HAP-1 (cell line): ENCODE data around the gene VARS1.
"Not testable (repeated sequence)": the region's sequence is repeated elsewhere in the genome, so short reads cannot be mapped to it uniquely, and the experiment has no call there.

Experiments
- DNase-seq, 2 experiments: peaks; one replicate each; pipeline ENCODE4 v3.0.0-alpha.2; 2016 to 2020; ENCODE audit warnings: low spot score in 2 of 2
- H3K27me3 ChIP-seq: fragments of 250-450 bp; sonication (Bioruptor Pico); 2 replicates; pipeline ENCODE4 v1.5.1; 2020; ENCODE audit warnings: low read depth, mild to moderate bottlenecking, moderate library complexity
- H3K36me3 ChIP-seq: fragments of 250-450 bp; sonication (Bioruptor Pico); replicated peaks from 2 replicates; pipeline ENCODE4 v1.5.1; 2020; ENCODE audit warnings: mild to moderate bottlenecking
- H3K4me1 ChIP-seq: fragments of 250-450 bp; sonication (Bioruptor Pico); 2 replicates; pipeline ENCODE4 v1.5.1; 2020; ENCODE audit warnings: mild to moderate bottlenecking
- H3K4me3 ChIP-seq: fragments of 250-450 bp; sonication (Bioruptor Pico); 2 replicates; pipeline ENCODE4 v1.5.1; 2020; ENCODE audit warnings: mild to moderate bottlenecking, moderate library complexity
- H3K9me3 ChIP-seq: fragments of 250-450 bp; sonication (Bioruptor Pico); 2 replicates; pipeline ENCODE4 v1.5.1; 2020; ENCODE audit warnings: mild to moderate bottlenecking, moderate library complexity
- in situ Hi-C: fragments of 300-500 bp; cut with MboI; formaldehyde crosslinking; loops from 3 replicates; pipeline ENCODE4 v1.14.3; 2020; ENCODE audit warnings: low sequenced_read_pairs, inconsistent platforms, mixed read lengths

Gene VARS1

DNA sequence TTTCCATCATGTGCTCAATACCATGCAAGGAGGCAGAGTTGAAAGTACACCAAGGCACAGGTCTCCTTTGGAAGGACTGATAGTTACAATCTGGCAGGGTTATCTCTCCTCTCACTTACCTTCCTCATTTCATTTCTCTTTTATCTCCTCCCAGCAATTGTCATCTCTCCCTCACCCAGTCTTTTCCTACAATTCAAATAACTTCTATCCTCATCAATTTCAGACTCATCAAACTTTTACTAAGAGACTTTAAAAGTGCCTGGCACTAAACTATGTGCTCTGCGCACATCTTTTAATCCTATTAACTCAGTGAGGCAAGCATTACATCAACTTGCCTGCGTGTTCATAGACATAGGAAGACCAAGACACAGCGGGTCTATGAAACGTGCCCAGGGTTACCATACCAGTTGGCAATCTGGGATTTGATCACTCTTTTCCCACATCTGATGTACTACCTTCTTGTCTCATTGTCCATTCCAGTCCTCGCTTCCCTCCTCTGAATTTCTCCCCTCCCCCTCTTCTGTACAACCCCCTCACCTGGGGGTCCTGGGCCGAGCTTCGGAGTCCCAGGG, 1.2 kb downstream of the VARS1 start:
- Histone ChIP-seq H3K9me3 (no peaks in the 10 kb centered on the region), H3K27me3 (no peaks in the 10 kb centered on the region), H3K4me1 (peaks cover 8% of the 10 kb centered on the region), H3K36me3 (peaks cover 47% of the 10 kb centered on the region), H3K4me3 (peak overlapping the region; percentile 96)
- in situ Hi-C loops = no loop called here
- peak in 1 of 2 experiments; percentile 50 for DNase-seq

- H3K4me1 ChIP-seq, H3K9me3 ChIP-seq, H3K27me3 ChIP-seq, DNase-seq, in situ Hi-C loops: not testable (repeated sequence)
- H3K36me3 ChIP-seq = peaks cover 52% of the 10 kb centered on the region
- peak overlapping the region; percentile 96 for H3K4me3 ChIP-seq
These were observed 1.7 kb downstream of the VARS1 start for GRCh38 chr6:31793927-31794245.

GRCh38 chr6:31792761-31793171, 2.8 kb downstream of the VARS1 start:
- in situ Hi-C loops = no loop called here
- Histone ChIP-seq H3K27me3 (no peaks in the 10 kb centered on the region), H3K4me1 (peaks cover 8% of the 10 kb centered on the region), H3K4me3 (no peak overlapping the region), H3K9me3 (no peaks in the 10 kb centered on the region), H3K36me3 (peaks cover 51% of the 10 kb centered on the region)
- no peak for DNase-seq

- peaks cover 8% of the 10 kb centered on the region for H3K4me1 ChIP-seq
- H3K27me3 ChIP-seq = no peaks in the 10 kb centered on the region
- peaks cover 57% of the 10 kb centered on the region for H3K36me3 ChIP-seq
- no peak for DNase-seq
- in situ Hi-C loops = no loop called here
- H3K4me3 ChIP-seq = no peak overlapping the region
- no peaks in the 10 kb centered on the region for H3K9me3 ChIP-seq
These were observed 3.5 kb downstream of the VARS1 start for GRCh38 chr6:31792090-31792374.

DNA sequence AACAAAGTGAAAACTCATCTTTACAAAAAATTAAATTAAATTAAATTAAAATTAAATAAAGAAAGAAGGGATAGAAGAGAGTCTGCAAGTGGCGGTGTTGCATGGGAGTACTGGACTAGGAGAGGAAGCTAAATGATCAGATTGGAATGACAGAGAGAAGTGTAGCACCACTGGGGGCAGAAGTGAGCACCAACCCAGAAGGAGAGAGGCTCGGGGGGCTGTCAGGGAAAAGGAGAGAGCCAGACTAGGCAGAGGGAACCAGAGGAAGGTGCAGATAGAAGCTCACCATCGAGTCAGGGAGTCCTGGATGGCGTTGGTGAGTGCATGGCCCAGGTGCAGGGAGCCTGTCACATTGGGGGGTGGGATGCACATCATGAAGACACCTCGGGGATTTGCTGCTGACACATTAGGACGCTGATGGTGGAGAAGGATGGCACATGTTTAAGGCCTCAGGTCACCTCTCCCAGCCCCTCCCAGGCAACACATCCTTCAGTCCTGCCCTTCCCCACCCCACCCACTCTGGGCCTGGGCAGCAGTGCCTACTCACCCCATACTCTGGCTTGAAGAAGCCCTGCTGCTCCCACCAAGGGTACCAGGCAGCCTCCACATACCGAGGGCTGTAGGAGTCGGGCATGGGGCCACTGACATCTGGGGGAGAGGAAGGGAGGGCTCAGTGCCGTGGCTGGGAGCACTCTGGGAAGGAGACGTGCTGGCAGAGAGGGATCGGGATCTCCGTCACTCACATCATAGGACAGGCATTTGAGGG, 4.0 kb downstream of the VARS1 start:
- Histone ChIP-seq H3K4me1 (peaks cover 8% of the 10 kb centered on the region), H3K36me3 (peaks cover 57% of the 10 kb centered on the region), H3K27me3 (no peaks in the 10 kb centered on the region), H3K4me3 (no peak overlapping the region), H3K9me3 (no peaks in the 10 kb centered on the region)
- in situ Hi-C loops = no loop called here
- DNase-seq = peak; percentile 81 to 85

DNA sequence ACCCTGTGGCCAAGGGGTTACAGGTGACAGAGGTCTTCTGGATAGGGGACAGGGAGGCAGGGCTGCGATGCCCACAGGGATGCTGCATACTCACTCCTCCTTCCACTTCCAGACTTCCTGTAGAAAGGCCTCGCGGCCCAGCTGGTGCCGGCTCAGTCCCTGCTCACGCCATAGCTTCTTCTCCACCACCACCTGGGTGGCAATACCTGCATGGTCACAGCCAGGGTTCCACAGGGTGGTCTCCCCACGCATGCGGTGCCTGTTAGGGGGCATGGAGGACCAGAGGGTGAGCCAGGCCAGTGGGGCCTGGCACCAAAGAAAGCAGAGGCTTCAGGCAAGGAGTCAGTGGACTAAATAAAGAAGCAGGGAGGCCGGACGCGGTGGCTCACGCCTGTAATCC, 10.1 kb downstream of the VARS1 start:
- H3K4me3 ChIP-seq = no peak overlapping the region
- H3K4me1 ChIP-seq = no peaks in the 10 kb centered on the region
- H3K9me3 ChIP-seq = no peaks in the 10 kb centered on the region
- DNase-seq = no peak
- in situ Hi-C loops = no loop called here
- H3K27me3 ChIP-seq = no peaks in the 10 kb centered on the region
- peaks cover 85% of the 10 kb centered on the region for H3K36me3 ChIP-seq

- Histone ChIP-seq H3K4me3 (no peak overlapping the region), H3K4me1 (no peaks in the 10 kb centered on the region), H3K27me3 (no peaks in the 10 kb centered on the region), H3K36me3 (peaks cover 87% of the 10 kb centered on the region), H3K9me3 (no peaks in the 10 kb centered on the region)
- in situ Hi-C loops = no loop called here
- DNase-seq = no peak
These were observed 11.2 kb downstream of the VARS1 start for GRCh38 chr6:31784098-31784925.

- in situ Hi-C loops = no loop called here
- no peaks in the 10 kb centered on the region for H3K9me3 ChIP-seq
- DNase-seq = no peak
- no peaks in the 10 kb centered on the region for H3K27me3 ChIP-seq
- H3K4me3 ChIP-seq = no peak overlapping the region
- H3K4me1 ChIP-seq = peaks cover under 1% of the 10 kb centered on the region
- H3K36me3 ChIP-seq = peaks cover 89% of the 10 kb centered on the region
These were observed 13.3 kb downstream of the VARS1 start for GRCh38 chr6:31782126-31782855.

GRCh38 chr6:31781244-31782125, 14.1 kb downstream of the VARS1 start:
- in situ Hi-C loops = no loop called here
- Histone ChIP-seq H3K9me3 (no peaks in the 10 kb centered on the region), H3K4me3 (no peak overlapping the region), H3K36me3 (peaks cover 87% of the 10 kb centered on the region), H3K27me3 (no peaks in the 10 kb centered on the region), H3K4me1 (peaks cover 6% of the 10 kb centered on the region)
- DNase-seq = no peak

GRCh38 chr6:31780507-31781243, 14.9 kb downstream of the VARS1 start:
- Histone ChIP-seq H3K4me3 (no peak overlapping the region), H3K36me3 (peaks cover 80% of the 10 kb centered on the region), H3K4me1 (peaks cover 6% of the 10 kb centered on the region), H3K27me3 (no peaks in the 10 kb centered on the region), H3K9me3 (no peaks in the 10 kb centered on the region)
- DNase-seq = no peak
- in situ Hi-C loops = no loop called here

DNA sequence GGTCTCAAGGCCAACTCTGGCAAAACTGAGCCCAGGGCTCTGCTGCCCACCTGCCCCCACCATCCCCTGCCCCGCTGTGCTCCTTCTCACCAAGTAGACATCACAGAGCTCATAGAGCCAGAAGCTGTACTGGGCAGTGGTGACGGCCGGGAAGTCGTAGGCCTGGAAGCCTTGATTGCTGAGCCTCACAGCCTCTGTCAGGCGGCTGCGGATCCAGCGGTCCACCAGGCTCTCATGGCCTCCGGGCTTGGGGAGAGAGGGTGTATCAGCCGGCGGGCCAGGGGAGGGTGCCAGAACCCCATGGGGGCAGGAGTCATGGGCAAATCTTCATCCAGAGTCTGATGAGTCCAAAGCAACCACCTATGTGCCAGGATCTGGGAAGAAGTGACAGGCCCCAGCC, 15.6 kb downstream of the VARS1 start:
- H3K36me3 ChIP-seq = peaks cover 72% of the 10 kb centered on the region
- H3K4me3 ChIP-seq = no peak overlapping the region
- no peak for DNase-seq
- no peaks in the 10 kb centered on the region for H3K9me3 ChIP-seq
- H3K27me3 ChIP-seq = no peaks in the 10 kb centered on the region
- peaks cover 6% of the 10 kb centered on the region for H3K4me1 ChIP-seq
- in situ Hi-C loops = no loop called here

DNA sequence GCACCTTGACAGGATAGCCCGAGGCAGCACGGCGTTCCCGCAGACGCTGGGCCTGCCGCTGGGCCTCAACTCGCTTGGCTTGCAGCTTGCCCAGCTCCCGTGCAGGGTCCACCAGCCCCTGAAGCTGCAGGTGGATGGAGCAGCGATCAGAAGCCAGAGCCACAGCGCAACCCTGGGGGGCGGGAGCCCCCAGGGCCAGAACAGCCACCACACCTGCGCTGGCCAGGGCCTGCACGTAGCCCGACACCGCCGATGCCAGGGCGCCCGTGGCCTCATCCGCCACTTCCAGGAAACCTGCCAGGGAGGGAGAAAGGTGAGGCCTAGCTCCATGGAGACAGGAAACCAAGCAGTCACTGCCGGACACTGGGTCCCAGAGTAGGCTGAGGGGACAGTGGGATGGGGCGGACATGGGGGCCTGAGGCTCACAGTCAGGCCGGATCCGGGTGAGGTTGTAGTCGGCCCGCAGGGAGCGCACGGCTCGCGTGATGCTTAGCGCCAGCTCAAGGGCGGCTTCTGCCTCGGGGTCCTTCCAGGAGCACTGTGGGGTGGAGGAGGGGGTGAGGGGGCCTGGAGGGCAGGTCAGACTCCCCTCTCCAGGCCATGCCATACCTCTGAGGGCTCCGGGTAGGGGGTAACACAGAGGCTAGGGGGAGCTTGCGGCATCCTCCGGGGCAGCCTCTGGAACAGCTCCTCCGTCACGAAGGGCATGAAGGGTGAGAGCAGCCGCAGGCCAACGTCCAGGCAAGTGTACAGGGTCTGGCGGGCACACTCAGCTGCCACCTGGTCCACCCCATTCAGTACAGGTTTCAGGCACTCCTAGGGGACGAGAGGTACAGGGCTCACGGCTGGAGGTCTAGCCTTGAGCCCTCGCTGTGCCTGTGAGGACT, 16.3 kb downstream of the VARS1 start:
- H3K36me3 ChIP-seq = peaks cover 66% of the 10 kb centered on the region
- in situ Hi-C loops = no loop called here

More for the DNA sequence above, 16.3 kb downstream of the VARS1 start:
- no peak for DNase-seq
- peaks cover 6% of the 10 kb centered on the region for H3K4me1 ChIP-seq
- no peaks in the 10 kb centered on the region for H3K27me3 ChIP-seq
- no peak overlapping the region for H3K4me3 ChIP-seq
- no peaks in the 10 kb centered on the region for H3K9me3 ChIP-seq
